PC-3 (cell line): ENCODE measurements around the gene TGIF2LX.
"Not testable (repeated sequence)": the region's sequence is repeated elsewhere in the genome, so short reads cannot be mapped to it uniquely, and the experiment has no call there.

Source experiments
- CTCF ChIP-seq: fragments of 300-600 bp; sonication (generic); conservative IDR thresholded peaks from 2 replicates; pipeline ENCODE4 v1.5.1; 2017; ENCODE audit warnings: antibody characterized with exemption, low read depth, mild to moderate bottlenecking, low read length
- EZH2 ChIP-seq: fragments of 300-600 bp; sonication (generic); IDR thresholded peaks from one replicate; pipeline ENCODE4 v1.6.1; 2017; ENCODE audit warnings: antibody characterized with exemption, mild to moderate bottlenecking, low read length; ENCODE audit not compliant: unreplicated experiment
- EZH2phosphoT487 ChIP-seq: fragments of 300-600 bp; sonication (generic); IDR thresholded peaks from 2 replicates; pipeline ENCODE4 v1.6.1; 2018; ENCODE audit warnings: mild to moderate bottlenecking, antibody characterized with exemption, low read length, borderline replicate concordance

GRCh38 chrX:89965588-89965987, 43.9 kb downstream of the TGIF2LX start:
- TF ChIP-seq CTCF, EZH2, EZH2phosphoT487: not testable (repeated sequence)
